NCI-H1092 (cell line): ENCODE data around the gene ADISSP.

ENCODE experiments used
- DNase-seq: peaks from one replicate; lab custom pipeline; 2025; lab: John Stamatoyannopoulos, UW

Gene ADISSP

DNA sequence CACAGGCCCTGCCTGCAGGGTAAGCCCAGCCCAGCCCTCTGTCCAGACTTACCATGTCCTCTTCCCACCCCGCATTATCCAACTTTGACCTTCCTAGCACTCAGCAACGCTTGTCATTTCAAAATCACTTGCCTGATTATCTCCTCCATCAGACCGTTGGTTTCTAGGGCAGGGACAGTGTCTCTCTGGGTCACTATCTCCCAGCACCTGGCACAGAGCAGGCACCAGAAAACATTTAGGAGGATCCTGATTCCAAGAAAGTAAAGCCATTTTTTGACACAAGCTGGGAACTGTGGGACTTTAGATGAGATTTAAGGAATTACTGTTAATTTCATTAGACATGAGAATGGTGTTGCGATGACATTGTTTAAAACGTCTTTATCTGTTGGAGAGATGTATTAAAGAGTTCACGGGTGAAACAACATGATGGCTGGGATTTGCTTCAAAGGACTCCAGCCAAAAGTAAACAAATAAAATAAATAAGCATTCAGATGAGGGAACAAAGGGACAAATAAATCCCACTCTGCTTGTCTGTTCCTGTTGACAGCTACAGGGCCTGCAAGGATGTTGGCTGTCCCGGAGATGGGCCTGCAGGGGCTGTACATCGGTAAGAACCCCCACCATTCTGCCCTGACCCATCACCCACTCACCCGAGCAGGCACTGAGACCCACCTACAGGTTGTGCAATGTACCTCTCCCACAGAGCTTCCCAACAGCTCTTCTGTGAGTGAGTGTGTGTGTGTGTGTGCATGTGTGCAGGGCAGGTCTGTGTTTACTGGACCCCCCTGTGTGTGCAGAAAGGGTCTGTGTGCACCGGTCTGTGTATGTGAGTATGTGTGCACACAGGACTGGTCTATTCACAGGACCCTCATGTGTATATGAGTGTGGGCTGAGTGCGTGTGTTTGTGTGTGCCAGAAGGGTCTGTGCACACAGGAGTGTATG, 29.2 kb downstream of the ADISSP start:
- no peak for DNase-seq

DNA sequence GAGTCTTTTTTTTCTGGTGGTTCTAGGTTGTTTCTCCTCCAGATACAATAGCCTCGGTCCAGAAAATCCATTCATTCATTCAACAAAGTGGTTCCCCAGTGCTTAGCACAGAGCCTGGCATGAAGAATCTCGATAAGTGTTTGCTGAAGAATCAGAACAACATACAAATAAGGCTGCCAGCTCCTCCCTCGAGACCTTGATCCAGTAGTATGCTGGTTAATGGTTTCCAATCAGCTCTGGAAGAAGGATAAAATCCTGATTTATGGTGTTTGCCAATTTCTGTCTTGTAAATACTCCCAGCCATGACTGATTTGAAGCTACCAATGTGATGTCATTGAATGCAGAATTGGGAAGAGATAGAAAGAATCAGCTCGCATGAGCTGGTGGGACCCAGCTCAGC, 31.8 kb downstream of the ADISSP start:
- DNase-seq: no peak

DNA sequence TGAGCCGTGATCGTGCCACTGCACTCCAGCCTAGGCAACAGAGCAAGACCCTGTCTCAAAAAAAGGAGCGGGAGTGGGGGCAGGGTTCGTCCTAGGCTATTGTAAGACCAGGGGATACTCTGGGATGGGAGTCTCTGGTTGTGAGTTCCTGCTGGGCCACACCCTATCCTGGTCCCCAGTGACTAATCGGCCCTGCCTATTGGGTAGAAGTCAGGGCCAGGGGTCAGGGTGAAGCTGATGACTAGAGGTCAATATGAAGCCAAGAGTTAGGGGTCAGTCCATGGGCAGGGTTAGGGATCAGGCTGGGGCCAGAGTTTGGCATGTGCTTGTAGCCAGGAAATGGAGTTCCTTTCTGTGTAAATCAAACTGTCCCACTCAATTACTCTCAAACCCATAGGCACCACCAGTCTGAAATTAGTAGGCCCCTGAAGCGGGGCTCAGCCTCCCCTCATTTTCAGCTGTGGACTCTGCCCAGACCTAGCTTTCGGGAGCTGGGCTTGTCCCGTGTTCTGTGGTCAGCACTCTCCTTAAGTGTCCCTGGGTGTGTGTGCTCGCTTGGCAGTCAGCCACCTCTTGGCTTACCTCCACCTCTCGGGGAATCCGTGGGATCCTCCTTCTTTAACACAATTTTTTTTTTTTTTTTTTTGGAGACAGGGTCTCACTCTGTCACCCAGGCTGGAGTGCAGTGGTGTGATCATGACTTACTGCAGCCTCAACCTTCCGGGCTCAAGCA, 33.3 kb downstream of the ADISSP start:
- no peak for DNase-seq

DNA sequence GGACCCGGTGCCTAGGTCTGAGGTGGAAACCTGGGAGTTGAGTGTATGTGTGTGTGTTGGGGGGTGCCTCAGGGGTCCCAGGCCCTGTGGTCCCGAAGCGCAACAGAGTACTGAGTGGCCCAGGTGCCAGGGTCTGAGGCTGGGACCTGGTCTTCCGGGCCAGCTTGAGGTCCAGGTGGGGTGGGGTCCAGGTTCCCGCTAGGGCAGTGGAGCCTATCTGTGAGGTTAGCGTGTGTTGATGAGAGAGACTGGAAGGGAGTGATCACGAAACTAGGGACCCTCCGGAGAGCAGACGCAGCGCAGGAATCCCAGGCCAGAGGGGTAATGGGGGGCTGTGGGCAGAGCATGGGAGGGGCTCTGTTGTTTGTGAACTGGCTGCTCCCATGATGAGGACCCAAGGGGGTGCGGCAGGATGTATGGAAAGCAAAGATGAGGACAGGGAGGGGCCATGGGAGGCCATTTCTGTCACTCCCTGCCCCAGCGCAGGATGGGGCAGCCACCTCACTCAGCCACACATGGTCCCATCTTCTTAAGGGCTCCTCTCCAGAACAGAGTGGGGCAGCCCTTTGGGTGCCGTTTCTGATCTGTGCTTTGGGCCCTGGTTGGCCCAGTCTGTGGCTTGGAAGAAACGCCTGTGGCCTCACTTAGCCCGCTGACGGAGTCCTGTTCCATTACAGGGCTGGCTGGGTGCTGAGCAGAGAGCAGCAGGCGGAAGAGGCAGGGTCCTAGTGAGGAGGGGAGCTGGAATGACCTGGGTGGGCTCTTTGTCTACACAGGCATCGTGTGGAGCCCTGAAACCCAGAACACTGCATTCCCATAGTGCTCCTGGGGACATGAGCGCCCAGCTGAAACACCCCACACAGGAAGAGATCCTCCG, 34.2 kb downstream of the ADISSP start:
- DNase-seq: no peak

DNA sequence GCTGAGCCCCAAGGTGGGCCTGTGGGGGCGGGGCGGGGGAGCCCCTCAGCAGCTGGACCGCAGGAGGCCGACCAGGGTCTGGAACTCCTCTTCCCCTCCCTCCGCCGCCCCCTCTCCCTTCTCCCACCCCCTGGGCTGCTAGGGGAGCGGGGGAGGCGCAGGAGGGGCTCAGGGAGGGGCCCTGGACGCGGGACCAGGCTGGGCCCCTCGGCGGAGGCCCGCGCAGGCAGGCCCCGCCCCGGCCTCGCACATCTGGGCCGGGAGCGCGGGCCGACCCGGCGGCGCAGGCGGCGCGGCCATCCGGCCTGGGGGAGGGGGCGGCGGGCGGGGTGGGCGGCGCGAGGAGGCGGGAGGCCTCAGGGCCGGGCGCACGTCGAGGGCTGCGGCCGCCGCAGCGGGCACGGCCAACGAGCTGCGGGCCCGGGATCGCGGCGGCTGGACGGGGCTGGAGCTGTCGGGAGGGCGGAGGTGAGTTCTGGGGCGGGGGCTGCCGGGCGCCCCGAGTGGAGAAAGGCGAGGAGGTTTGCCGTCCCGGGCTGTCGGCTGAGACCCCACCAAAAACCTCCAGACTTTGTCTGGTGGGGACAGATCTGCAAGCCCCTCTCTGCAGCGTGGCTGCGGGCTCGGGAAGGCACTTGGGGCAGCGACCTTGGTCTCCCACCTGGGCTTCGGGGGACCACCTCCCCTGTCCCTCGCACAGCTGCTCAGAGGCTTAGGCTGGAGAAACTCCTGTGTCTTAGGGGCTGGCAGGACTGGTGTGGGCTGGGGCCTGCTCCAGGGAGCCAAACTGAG, 35.0 kb downstream of the ADISSP start, which contains the start of gene HSPA12B:
HSPA12B (plus strand) TSS at position 359 of the 792 bp plus-strand sequence. CDS start 5,990 bp downstream, outside the sequence.
- DNase-seq: no peak

DNA sequence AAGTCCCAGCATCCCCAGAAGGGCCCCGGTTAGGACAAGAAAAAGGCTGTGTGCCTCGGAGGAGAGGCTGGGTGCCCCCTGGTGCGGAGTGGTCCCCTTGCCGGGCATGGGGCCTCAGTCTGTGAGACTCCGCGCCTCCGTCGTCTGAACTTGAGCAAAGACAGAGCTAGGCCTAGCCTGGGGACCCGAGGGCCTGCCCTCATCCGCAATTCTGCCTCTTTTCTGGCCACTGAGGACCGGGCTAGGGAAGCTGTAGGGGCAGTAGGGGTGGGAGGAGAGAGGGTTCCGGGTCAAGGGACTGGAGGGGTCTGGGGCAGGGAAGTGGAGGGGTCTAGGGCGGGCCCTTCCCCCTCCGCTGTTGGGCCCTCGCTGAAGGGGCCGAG, 35.6 kb downstream of the ADISSP start:
- DNase-seq: no peak

DNA sequence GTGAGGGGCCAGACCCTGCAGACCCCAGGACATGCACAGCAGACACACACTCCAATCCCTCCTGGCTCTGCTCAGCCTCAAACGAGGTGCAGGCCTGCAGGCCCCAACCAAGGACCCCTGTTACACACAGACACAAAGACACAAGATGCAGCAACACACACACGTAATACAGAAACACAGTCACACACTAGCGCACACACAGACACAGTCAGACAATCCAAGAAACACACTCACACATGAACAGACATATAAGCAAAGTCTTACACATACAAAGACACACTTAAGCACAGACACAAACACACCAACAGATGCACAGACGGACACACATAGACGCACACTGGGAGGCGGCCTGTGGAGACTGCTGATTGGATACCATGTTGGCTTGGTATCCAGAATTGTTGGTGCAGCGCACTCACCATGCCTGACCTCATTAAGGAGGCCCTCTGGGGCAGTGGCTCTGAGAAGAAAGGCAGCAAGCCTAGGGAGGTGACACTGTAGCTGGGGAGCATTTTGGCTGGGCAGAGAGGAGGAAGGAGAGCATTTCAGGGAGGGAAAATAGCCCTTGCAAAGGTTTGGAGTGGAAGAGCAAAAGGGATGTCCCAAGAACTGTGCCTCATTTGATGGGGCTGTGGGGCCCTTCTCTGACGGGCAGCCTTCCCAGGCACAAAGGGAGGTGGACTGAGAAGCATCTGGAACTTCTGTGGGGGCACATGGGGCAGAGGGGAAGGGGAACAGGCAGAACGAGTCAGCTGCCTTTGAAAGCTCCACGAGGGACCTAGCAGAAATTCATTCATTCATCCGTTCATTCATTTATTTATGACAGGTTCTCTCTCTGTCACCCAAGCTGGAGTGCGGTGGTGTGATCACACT, 36.5 kb downstream of the ADISSP start:
- DNase-seq: no peak

DNA sequence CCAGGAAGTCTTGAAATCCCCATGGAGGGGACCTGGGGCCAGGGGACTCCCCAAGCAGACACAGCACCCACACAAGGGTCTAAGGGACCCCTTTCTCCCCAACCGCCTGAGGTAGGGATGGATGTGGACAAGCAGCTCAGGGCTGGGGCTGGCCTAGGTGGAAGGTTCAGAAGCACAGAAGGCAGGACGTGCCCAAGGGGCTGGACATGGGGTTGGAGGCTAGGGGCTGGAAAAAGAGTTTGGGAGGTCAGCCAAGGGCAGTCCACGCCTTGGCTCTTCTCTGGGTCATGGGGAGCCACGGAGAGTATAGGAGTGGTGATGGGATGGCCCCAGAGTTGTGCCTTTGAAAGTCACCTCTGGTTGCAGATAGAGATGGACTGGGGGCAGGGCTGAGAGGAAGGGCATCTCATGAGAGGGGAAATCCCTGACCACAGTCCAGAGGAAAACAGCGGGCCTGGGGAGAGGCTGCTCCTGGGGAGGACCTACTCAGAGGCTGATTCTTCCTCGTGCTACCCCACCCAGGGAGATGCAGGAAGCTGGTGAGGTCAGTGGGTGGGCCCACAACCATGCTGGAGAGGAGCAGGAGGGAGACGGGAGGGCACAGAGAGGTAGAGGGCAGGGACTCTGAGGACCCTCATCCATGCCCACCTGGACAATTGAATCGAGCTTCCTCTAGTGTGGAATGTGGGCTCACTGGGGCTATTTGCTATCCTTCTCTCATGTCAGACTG, 37.6 kb downstream of the ADISSP start:
- no peak for DNase-seq

DNA sequence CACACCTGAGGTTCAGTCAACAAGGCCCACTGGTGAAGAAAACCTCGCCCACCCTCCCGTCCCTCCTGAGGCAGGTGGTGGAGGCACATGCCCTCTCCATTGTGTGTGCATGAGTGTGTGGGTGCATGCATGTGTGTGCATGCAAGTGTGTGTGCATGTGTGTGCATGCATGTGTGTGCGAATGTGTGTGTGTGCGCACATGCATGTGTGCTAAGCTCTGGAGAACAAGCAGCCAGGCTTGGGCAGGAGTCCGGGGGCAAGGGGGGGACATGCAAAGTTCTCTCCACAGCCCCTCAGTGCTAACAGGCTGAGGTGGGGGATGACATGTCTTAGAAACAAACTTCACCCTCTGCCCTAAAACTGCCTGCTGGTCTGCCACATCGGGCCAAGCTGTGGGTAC, 38.2 kb downstream of the ADISSP start:
- DNase-seq: no peak

DNA sequence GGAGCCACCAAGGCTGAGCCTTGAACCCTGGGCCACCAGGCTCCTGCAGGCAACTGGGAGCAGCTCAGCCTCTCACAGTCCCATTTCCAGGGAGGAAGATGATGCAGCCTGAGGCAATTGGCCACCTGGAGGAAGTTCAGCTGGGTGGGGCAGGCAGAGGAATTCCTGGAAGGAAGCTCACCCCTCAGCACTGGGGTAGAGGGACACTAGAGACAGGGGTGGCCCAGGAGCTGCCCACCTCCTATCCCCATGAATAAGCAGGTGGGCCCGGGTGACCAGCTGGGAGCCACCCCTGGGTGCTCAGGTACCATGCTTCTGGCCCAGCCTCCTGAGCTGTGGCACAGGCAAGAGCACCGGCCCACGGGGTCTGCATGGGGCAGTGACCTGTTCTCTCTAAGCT, 38.7 kb downstream of the ADISSP start:
- no peak for DNase-seq

DNA sequence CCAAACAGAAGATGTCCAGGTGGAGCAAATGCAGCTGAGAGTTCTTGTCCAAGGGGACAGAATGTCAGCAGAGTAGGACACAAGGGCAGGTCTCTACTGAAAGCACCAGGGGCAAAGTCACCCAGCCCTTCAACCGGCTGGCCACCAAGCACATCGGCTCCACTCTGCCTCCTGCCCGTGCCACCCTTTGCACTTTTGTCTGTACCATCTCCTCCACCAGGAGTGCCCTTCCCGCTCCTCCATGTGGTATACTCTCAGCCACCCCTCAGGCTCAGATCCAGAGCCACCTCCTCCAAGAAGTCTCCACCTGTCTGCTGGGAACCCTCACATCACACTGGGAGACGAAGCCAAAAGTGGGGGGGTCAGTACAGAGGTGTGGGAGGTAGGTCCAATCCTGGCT, 39.2 kb downstream of the ADISSP start:
- DNase-seq: no peak

DNA sequence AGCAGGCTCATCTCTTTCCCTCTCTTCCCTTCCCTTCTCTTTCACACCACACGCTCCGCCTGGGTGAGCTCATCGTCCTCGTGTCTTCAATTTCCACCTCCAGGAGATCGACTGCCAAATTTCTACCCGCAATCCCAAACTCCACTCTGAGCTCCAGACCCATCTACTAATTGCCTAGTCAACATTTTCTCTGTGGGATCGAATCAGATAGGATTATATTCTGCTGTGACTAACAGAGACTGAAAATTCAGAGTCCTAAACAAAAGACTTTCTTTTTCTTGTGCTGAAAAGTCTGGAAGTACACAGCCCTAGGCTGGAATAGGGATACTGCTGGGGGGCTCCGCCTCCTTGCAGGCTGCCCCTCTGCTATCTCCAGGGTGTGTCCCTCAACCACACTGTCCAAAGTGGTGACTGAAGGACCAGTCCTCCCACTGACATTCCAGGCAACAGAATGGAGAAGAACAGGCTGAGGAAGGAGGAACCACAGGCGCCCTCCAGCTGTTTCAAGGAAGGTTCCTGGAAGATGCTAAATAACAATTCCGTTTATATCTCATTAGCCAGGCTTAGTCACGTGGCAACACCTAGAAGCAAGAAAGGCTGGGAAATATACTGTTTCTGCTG, 40.0 kb downstream of the ADISSP start:
- no peak for DNase-seq

DNA sequence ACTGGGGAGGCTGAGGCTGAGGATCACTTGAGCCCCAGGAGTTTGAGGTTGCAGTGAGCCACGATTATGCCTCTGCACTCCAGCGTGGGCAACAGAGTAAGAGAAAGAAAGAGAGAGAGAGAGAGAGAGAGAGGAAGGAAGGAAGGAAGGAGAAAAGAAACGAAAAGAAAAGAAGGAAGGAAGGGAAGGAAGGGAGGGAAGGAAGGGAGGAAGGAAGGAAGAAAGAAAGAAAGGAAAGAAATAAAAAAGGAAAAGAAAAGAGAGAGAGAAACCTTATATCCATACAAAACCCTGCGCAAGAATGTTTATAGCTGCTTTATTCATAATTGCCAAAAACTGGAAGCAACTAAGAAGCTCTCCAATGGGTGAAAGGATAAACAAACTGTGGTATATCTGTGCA, 43.2 kb downstream of the ADISSP start:
- DNase-seq: no peak

DNA sequence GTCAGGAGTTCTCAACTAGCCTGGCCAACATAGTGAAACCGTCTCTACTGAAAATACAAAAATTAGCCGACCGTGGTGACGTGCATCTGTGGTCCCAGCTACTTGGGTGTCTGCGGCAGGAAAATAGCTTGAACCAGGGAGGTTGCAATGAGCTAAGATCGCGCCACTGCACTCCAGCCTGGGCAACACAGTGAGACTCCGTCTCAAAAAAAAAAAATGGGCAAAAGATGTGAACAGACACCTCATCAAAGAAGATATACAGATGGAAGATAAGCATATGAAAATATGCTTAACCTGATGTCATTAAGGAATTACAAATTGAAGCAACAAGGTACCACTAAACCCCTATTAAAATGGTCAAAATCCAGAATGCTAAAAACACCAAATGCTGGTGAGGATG, 44.3 kb downstream of the ADISSP start:
- DNase-seq: no peak

DNA sequence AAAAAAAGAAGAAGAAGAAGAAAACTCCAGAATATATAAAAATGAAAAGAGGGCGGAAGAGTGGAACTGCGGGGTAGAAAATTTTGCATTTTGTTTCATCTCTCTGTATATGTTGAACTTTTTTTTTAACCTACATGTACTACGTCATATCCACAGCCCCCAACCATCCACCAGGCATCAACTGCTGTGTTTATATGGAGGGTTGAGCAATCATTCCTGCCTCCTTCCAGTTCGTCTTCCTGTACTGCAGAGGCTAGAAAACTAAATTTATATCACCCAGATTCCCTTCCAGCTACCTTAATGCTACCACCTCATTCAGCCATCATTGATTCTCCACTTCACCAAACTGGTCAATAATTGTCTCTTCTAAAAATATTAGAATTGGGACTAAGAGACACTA, 45.6 kb downstream of the ADISSP start:
- no peak for DNase-seq

DNA sequence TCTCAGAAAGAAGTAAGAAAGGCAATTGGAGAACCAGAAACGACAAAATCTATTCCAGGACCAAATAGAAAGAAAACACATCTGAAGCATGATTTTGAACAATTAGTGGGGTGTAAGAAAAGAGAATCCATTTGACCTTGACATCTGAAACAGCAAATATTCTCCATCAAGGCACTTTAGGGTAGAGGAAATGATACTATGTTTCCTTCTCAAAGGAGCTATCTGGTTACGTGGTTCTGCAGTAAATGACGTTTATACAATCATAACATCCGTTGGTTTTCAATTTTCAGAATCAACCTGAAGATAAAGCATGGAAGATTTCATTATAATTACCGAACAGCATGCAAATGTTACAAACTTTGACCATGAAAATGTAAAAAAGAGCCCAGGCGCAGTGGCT, 46.9 kb downstream of the ADISSP start:
- DNase-seq: no peak

DNA sequence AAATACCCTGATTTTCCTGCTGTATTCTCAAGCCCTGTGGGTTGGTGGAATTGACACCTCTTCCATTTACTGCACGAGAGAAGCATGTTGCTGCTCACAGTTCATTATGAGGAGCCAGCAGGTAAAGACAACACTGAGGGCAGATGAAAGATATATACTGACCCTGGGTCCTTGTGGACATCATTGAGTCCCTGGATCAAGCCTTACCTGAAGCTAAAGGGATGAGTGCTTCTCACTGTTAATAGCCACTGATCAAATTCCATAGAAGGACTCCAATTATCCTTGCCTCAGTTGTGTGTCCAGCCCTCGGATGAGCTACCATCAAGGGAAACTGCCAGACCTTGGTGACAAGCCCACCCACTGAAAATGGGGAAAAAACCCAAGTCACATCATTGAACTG, 47.5 kb downstream of the ADISSP start:
- DNase-seq: no peak

DNA sequence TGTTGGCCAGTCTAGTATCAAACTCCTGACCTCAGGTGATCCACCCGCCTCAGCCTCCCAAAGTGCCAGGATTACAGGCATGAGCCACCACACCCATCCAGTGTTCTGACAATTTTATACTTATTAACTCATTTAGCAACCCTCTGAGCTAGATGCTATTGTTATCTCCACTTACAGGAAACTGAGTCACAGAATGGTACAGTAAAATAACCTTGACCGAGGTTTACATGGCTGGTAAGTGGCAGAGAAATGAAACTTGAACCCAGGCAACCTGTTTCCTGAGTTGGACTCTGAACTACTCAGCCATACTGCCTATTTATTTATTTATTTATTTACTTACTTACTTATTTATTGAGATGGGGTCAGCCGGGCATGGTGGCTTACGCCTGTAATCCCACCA, 48.5 kb downstream of the ADISSP start:
- no peak for DNase-seq

DNA sequence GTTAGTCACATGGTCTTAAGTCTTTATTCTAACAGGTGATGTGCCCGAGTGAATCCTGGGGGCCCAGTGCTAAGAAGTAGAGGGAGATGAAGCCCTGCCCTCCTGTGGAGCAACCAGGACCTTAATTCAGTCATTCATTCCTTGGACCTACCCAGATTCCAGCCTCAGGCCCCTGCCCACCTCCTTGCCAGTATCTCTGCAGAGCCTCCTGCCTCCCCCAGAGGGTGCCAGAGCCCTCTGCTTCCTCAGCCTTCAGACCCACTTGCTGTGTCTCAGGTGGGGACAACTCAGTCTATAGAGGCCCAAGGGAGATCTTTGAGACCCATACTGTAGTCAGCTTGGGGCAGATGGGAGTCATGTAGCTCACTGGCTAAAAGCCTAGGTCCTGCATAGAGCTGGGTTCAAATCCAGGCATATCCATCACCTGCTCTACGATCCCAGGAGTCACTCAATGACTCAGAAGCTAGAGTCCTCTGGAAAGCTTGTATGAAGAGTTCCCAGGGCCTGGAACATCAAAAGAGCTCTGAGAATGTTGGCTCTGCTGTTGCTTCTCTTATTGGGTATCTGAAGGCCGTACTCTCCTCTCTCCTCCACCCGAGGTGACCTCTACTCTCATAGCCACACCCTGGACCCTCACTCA, 51.2 kb downstream of the ADISSP start:
- peak; percentile 16 for DNase-seq
